GM12875 (cell line): ENCODE results near the gene AGMAT.

Experiments used
- H3K4me3 ChIP-seq: one replicate; pipeline ENCODE4 v1.5.1; 2011; ENCODE audit warnings: low read depth, low read length, control low read depth
- CTCF ChIP-seq: IDR thresholded peaks from 2 replicates; pipeline ENCODE4 v1.5.1; 2011; ENCODE audit warnings: low read depth, mild to moderate bottlenecking, control low read depth, inconsistent platforms, low read length, moderate library complexity, borderline replicate concordance; ENCODE audit not compliant: insufficient read depth

The AGMAT gene

GRCh38 chr1:15573477-15573876 lies 11.4 kb downstream of the AGMAT start:
- no peak for TF ChIP-seq CTCF
- H3K4me3 ChIP-seq: no peak overlapping the region

- no peak for TF ChIP-seq CTCF
- H3K4me3 ChIP-seq: no peak overlapping the region
Observed at GRCh38 chr1:15571266-15571665, 13.6 kb downstream of the AGMAT start.

GRCh38 chr1:15570861-15571260 lies 14.0 kb downstream of the AGMAT start:
- H3K4me3 ChIP-seq: no peak overlapping the region

GRCh38 chr1:15568387-15569073 lies 16.3 kb downstream of the AGMAT start:
- TF ChIP-seq CTCF: no peak
- no peak overlapping the region for H3K4me3 ChIP-seq

More at GRCh38 chr1:15570861-15571260, 14.0 kb downstream of the AGMAT start:
- TF ChIP-seq CTCF: no peak

DNA sequence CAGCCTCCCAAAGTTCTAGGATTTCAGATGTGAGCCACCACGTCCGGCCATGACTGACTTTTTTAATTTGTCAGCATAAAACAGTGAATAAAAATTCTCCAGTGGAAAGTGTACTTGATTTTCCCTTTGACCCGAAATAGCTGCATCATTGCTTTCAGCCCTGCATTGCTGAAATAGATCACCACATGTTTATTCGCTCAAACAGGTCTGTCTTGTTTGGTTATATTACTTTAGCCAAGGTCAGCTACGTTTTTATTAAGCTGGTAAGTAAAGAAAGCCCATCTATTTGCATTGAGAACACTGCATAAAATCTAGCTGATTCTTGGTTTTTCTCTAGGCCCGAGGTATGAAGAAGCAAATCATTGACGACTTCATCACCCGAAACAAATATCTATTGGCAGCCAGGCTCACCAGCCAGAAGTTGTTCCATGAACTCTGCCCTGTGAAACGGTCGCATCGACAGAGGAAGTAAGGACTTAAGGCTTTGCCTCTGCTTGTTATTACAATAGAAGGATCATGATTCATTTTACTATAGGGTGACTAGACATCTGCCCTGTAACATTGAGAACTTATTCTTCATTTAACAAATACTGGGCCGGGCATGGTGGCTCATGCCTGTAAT lies 25.6 kb downstream of the AGMAT start:
- H3K4me3 ChIP-seq: no peak overlapping the region
- no peak for TF ChIP-seq CTCF

- TF ChIP-seq CTCF: no peak
- H3K4me3 ChIP-seq: no peak overlapping the region
Observed at GRCh38 chr1:15558516-15558915, 26.3 kb downstream of the AGMAT start.

DNA sequence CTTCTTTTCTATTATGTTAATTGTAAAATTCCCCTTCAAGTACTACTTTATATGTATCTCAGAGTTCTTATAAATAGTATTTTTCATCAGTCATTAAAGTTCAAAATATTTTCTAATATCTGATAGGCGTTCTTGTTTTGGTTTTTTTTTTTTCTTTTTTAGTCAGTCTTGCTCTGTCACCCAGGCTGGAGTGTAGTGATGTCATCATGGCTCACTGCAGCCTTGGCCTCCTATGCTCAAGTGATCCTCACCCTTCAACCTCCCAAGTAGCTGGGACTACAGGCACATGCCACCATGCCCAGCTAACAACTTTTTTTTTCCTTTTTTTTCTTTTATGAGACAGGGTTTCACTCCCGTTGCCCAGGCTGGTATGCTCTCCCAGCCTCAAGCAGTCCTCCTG lies 27.3 kb downstream of the AGMAT start:
- no peak overlapping the region for H3K4me3 ChIP-seq
- no peak for TF ChIP-seq CTCF
